ENCODE results near the gene C17orf107.

Gene C17orf107

GRCh38 chr17:4934173-4934979 is 35.0 kb downstream of the C17orf107 start:
- DNase-seq (ENCODE audit: low read depth in 1 of 2, low spot score in 1 of 2): peak in 1 of 2 experiments; percentile 50
- TF ChIP-seq JUND (IDR thresholded peaks at IDR 0.05; ENCODE audit: low read depth): no peak
- in situ Hi-C loops (cut with HindIII; ENCODE audit: low pct_unique_long_range_greater_than_20kb, low sequenced_read_pairs): no loop called here

GRCh38 chr17:4935650-4936049 is 36.3 kb downstream of the C17orf107 start:
- in situ Hi-C loops (cut with HindIII; ENCODE audit: low pct_unique_long_range_greater_than_20kb, low sequenced_read_pairs): no loop called here
- no peak for TF ChIP-seq JUND (IDR thresholded peaks at IDR 0.05; ENCODE audit: low read depth)
- no peak for DNase-seq (ENCODE audit: low read depth in 1 of 2, low spot score in 1 of 2)

GRCh38 chr17:4936436-4936835 is 37.1 kb downstream of the C17orf107 start:
- no peak for TF ChIP-seq JUND (IDR thresholded peaks at IDR 0.05; ENCODE audit: low read depth)
- no peak for DNase-seq (ENCODE audit: low read depth in 1 of 2, low spot score in 1 of 2)
- in situ Hi-C loops (cut with HindIII; ENCODE audit: low pct_unique_long_range_greater_than_20kb, low sequenced_read_pairs): no loop called here

GRCh38 chr17:4937553-4937952 is 38.2 kb downstream of the C17orf107 start:
- in situ Hi-C loops (cut with HindIII; ENCODE audit: low pct_unique_long_range_greater_than_20kb, low sequenced_read_pairs): no loop called here
- no peak for DNase-seq (ENCODE audit: low read depth in 1 of 2, low spot score in 1 of 2)
- TF ChIP-seq JUND (IDR thresholded peaks at IDR 0.05; ENCODE audit: low read depth): no peak

- no peak for DNase-seq (ENCODE audit: low read depth in 1 of 2, low spot score in 1 of 2)
- TF ChIP-seq JUND (IDR thresholded peaks at IDR 0.05; ENCODE audit: low read depth): no peak
- in situ Hi-C loops (cut with HindIII; ENCODE audit: low pct_unique_long_range_greater_than_20kb, low sequenced_read_pairs): no loop called here
Measured at GRCh38 chr17:4938069-4938491, 38.7 kb downstream of the C17orf107 start.

- in situ Hi-C loops (cut with HindIII; ENCODE audit: low pct_unique_long_range_greater_than_20kb, low sequenced_read_pairs): no loop called here
- no peak for DNase-seq (ENCODE audit: low read depth in 1 of 2, low spot score in 1 of 2)
Measured at GRCh38 chr17:4938688-4939545, 39.6 kb downstream of the C17orf107 start.

GRCh38 chr17:4939546-4939795 is 40.1 kb downstream of the C17orf107 start:
- in situ Hi-C loops (cut with HindIII; ENCODE audit: low pct_unique_long_range_greater_than_20kb, low sequenced_read_pairs): no loop called here
- no peak for TF ChIP-seq JUND (IDR thresholded peaks at IDR 0.05; ENCODE audit: low read depth)
- no peak for DNase-seq (ENCODE audit: low read depth in 1 of 2, low spot score in 1 of 2)

More at GRCh38 chr17:4938688-4939545, 39.6 kb downstream of the C17orf107 start:
- TF ChIP-seq JUND (IDR thresholded peaks at IDR 0.05; ENCODE audit: low read depth): no peak

GRCh38 chr17:4939796-4940554 is 40.6 kb downstream of the C17orf107 start, which contains the start of the genes RNF167 and SLC25A11:
RNF167 (plus strand) TSS chr17:4940268; CDS start chr17:4940910, 642 bp downstream.
SLC25A11 (minus strand) TSS chr17:4940046; CDS start chr17:4939910, 136 bp downstream.
- TF ChIP-seq JUND (IDR thresholded peaks at IDR 0.05; ENCODE audit: low read depth): no peak
- in situ Hi-C loops (cut with HindIII; ENCODE audit: low pct_unique_long_range_greater_than_20kb, low sequenced_read_pairs): no loop called here
- DNase-seq (ENCODE audit: low read depth in 1 of 2, low spot score in 1 of 2): peak; percentile 93 to 99

GRCh38 chr17:4940555-4941318 is 41.4 kb downstream of the C17orf107 start:
- TF ChIP-seq JUND (IDR thresholded peaks at IDR 0.05; ENCODE audit: low read depth): no peak
- peak in 1 of 2 experiments; percentile 59 for DNase-seq (ENCODE audit: low read depth in 1 of 2, low spot score in 1 of 2)
- in situ Hi-C loops (cut with HindIII; ENCODE audit: low pct_unique_long_range_greater_than_20kb, low sequenced_read_pairs): no loop called here

- in situ Hi-C loops (cut with HindIII; ENCODE audit: low pct_unique_long_range_greater_than_20kb, low sequenced_read_pairs): no loop called here
- DNase-seq (ENCODE audit: low read depth in 1 of 2, low spot score in 1 of 2): no peak
- TF ChIP-seq JUND (IDR thresholded peaks at IDR 0.05; ENCODE audit: low read depth): no peak
Measured at GRCh38 chr17:4941319-4941610, 41.9 kb downstream of the C17orf107 start.

- TF ChIP-seq JUND (IDR thresholded peaks at IDR 0.05; ENCODE audit: low read depth): no peak
- no peak for DNase-seq (ENCODE audit: low read depth in 1 of 2, low spot score in 1 of 2)
- in situ Hi-C loops (cut with HindIII; ENCODE audit: low pct_unique_long_range_greater_than_20kb, low sequenced_read_pairs): no loop called here
Measured at GRCh38 chr17:4942760-4943508, 43.6 kb downstream of the C17orf107 start.
